Panc1 (cell line): ENCODE results near the gene MBTPS1. TPM values are rescaled to one million over a fixed set of nuclear protein-coding genes. Genes with fewer than 3 reads are reported as not detected.

ENCODE experiments used
- ATAC-seq: fragments of 200-7000 bp; cut with Tn5 transposase; 2 replicates; pipeline ENCODE4 v1.9.1; 2020; ENCODE audit warnings: mild to moderate bottlenecking, moderate library complexity
- BruUV-seq: library from RNA; stranded (reverse); fragments of 400-500 nt; replicated peaks from 2 replicates; lab custom pipeline; 2021; lab: Mats Ljungman, UMichigan
- CTCF ChIA-PET: fragments of 300-600 bp; sonication (Branson Sonifier 250); formaldehyde crosslinking; loops from one replicate; lab custom pipeline; 2022; ENCODE audit warnings: antibody characterized with exemption; lab: Charles Lee
- POLR2A ChIA-PET: fragments of 300-600 bp; sonication (Branson Sonifier 250); formaldehyde crosslinking; loops from one replicate; lab custom pipeline; 2022; ENCODE audit warnings: antibody characterized with exemption; lab: Charles Lee
- DNase-seq: peaks from one replicate; pipeline ENCODE4 v3.0.0-alpha.2; 2010; ENCODE audit warnings: low read depth, low spot score
- H3K27ac ChIP-seq: 2 replicates; pipeline ENCODE4 v1.5.1; 2011; ENCODE audit warnings: mild to moderate bottlenecking, low read length, inconsistent platforms
- H3K27me3 ChIP-seq: fragments of 200-500 bp; sonication (Bioruptor generic); 2 replicates; pipeline ENCODE4 v1.6.0; 2014; ENCODE audit warnings: low read length, inconsistent platforms; ENCODE audit not compliant: control insufficient read depth, insufficient read depth
- H3K36me3 ChIP-seq: fragments of 200-500 bp; sonication (Bioruptor generic); 2 replicates; pipeline ENCODE4 v1.5.1; 2014; ENCODE audit warnings: inconsistent platforms, mild to moderate bottlenecking, low read length, moderate library complexity; ENCODE audit not compliant: control insufficient read depth, insufficient read depth
- H3K4me1 ChIP-seq: 2 replicates; pipeline ENCODE4 v1.5.1; 2011; ENCODE audit warnings: inconsistent platforms, mild to moderate bottlenecking, low read length, moderate library complexity; ENCODE audit not compliant: control insufficient read depth, insufficient read depth
- H3K4me3 ChIP-seq, 2 experiments: 2 replicates each; pipeline ENCODE4 v1.5.1; 2011 to 2012; ENCODE audit warnings: low read depth in 2 of 2, low read length in 2 of 2, mild to moderate bottlenecking in 2 of 2, inconsistent platforms in 1 of 2, moderate library complexity in 1 of 2
- H3K9me3 ChIP-seq: fragments of 200-500 bp; sonication (Bioruptor generic); 2 replicates; pipeline ENCODE4 v1.5.1; 2014; ENCODE audit warnings: low read depth, mild to moderate bottlenecking, inconsistent platforms, low read length, moderate library complexity; ENCODE audit not compliant: control insufficient read depth, insufficient read depth
- POLR2AphosphoS5 ChIP-seq: IDR thresholded peaks from 2 replicates; pipeline ENCODE4 v1.6.1; 2012; ENCODE audit warnings: mild to moderate bottlenecking, low read depth, low read length, moderate library complexity
- SIN3A ChIP-seq: IDR thresholded peaks from 2 replicates; pipeline ENCODE4 v1.6.1; 2012; ENCODE audit warnings: low read depth, mild to moderate bottlenecking, low read length, moderate library complexity, borderline replicate concordance; ENCODE audit not compliant: insufficient read depth
- TCF7L2 ChIP-seq: IDR thresholded peaks from 2 replicates; pipeline ENCODE4 v1.6.1; 2011; ENCODE audit warnings: mild to moderate bottlenecking, low read depth, low read length, inconsistent platforms
- in situ Hi-C: cut with HindIII; loops from 2 replicates; pipeline ENCODE4 v1.10.0; 2016; ENCODE audit warnings: low sequenced_read_pairs, low pct_unique_long_range_greater_than_20kb
- intact Hi-C: fragments of 100-400 bp; cut with micrococcal nuclease; formaldehyde crosslinking; loops from one replicate; pipeline ENCODE4 v1.10.0; 2022; ENCODE audit not compliant: unreplicated experiment
- total RNA-seq: library from RNA; stranded (reverse); gene quantifications from one replicate; pipeline ENCODE4 v1.2.1, GENCODE V29; 2021; ENCODE audit not compliant: unreplicated experiment
- TF ChIP-seq, protein P1 (sequence below): fragments of 450-650 bp; IDR thresholded peaks from 2 replicates; pipeline ENCODE4 v1.5.1; 2017; ENCODE audit warnings: mild to moderate bottlenecking
- TF ChIP-seq, protein P2 (sequence below), 2 experiments: IDR thresholded peaks; 2 replicates each; pipeline ENCODE4 v1.6.1; 2011 to 2012; ENCODE audit warnings: low read depth in 2 of 2, control low read depth in 1 of 2, low read length in 1 of 2, mild to moderate bottlenecking in 1 of 2, moderate library complexity in 1 of 2; ENCODE audit not compliant: insufficient read depth in 1 of 2

Gene MBTPS1
- total RNA-seq, 1 experiment from 2014 or later, result 66.8 TPM

DNA sequence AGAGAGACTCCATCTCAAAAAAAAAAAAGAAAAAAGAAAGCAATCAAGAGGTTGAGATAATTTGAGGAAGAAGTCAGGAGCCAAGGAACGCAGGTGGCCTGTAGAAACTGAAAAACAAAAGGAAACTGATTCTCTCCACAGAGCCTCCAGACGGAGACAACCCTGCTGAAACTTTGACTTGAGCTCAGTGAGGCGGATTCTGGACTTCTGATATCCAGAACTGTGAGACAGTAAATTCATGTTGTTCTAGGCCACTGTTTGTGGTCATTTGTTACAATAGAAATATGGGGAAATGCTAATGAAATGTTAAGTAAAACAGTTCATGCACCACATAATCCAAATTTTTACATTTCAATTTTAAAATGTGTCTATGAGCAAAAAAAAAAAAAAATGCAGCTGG is 5.2 kb downstream of the MBTPS1 start:
- BruUV-seq, result no TSS peak
- POLR2A ChIA-PET, result no interaction called here

DNA sequence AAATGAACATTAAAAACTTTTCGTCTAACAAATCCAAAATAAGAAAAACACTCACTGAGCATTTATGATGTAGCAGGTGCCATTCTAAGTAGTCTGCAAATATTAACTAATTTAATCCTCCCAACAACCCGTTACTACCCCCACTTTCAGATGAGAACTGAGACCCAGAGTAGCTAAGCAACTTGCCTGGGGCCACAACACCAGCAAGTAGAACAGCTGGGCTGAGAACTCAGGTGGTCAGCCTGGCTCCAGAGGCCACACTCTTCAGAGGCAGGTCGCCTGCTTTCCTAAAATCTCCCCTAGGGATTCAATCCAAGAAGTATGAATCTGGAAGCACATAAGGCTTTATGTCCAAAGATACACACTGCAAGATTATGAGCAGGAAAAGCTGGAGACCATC is 6.2 kb downstream of the MBTPS1 start:
- TF ChIP-seq, protein P1, sequence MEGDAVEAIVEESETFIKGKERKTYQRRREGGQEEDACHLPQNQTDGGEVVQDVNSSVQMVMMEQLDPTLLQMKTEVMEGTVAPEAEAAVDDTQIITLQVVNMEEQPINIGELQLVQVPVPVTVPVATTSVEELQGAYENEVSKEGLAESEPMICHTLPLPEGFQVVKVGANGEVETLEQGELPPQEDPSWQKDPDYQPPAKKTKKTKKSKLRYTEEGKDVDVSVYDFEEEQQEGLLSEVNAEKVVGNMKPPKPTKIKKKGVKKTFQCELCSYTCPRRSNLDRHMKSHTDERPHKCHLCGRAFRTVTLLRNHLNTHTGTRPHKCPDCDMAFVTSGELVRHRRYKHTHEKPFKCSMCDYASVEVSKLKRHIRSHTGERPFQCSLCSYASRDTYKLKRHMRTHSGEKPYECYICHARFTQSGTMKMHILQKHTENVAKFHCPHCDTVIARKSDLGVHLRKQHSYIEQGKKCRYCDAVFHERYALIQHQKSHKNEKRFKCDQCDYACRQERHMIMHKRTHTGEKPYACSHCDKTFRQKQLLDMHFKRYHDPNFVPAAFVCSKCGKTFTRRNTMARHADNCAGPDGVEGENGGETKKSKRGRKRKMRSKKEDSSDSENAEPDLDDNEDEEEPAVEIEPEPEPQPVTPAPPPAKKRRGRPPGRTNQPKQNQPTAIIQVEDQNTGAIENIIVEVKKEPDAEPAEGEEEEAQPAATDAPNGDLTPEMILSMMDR, result no peak
- no peak for TF ChIP-seq POLR2AphosphoS5
- TF ChIP-seq, protein P2, sequence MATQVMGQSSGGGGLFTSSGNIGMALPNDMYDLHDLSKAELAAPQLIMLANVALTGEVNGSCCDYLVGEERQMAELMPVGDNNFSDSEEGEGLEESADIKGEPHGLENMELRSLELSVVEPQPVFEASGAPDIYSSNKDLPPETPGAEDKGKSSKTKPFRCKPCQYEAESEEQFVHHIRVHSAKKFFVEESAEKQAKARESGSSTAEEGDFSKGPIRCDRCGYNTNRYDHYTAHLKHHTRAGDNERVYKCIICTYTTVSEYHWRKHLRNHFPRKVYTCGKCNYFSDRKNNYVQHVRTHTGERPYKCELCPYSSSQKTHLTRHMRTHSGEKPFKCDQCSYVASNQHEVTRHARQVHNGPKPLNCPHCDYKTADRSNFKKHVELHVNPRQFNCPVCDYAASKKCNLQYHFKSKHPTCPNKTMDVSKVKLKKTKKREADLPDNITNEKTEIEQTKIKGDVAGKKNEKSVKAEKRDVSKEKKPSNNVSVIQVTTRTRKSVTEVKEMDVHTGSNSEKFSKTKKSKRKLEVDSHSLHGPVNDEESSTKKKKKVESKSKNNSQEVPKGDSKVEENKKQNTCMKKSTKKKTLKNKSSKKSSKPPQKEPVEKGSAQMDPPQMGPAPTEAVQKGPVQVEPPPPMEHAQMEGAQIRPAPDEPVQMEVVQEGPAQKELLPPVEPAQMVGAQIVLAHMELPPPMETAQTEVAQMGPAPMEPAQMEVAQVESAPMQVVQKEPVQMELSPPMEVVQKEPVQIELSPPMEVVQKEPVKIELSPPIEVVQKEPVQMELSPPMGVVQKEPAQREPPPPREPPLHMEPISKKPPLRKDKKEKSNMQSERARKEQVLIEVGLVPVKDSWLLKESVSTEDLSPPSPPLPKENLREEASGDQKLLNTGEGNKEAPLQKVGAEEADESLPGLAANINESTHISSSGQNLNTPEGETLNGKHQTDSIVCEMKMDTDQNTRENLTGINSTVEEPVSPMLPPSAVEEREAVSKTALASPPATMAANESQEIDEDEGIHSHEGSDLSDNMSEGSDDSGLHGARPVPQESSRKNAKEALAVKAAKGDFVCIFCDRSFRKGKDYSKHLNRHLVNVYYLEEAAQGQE (IDR thresholded peaks at IDR 0.05; ENCODE audit: insufficient read depth in 1 of 2, low read depth in 2 of 2, low read length in 1 of 2), result no peak
- no peak for TF ChIP-seq SIN3A
- BruUV-seq, result no TSS peak
- in situ Hi-C loops, result no loop called here

More for the DNA sequence above, 5.2 kb downstream of the MBTPS1 start:
- intact Hi-C loops (no loop called here), in situ Hi-C loops (no loop called here)
- no peaks in the 10 kb centered on the region for H3K27me3 ChIP-seq
- CTCF ChIA-PET, result interaction anchor here (0.6 to 0.7 kb wide), 2 partner anchors 50 to 288 kb away, joined by 3 to 5 read pairs; no protein-coding TSS in a partner anchor
- DNase-seq (no peak), ATAC-seq (no peak)
- no peak for TF ChIP-seq TCF7L2
- no peak for TF ChIP-seq SIN3A
- no peak for TF ChIP-seq POLR2AphosphoS5
- TF ChIP-seq, protein P1, result no peak
- TF ChIP-seq, protein P2 (IDR thresholded peaks at IDR 0.05; ENCODE audit: insufficient read depth in 1 of 2, low read depth in 2 of 2, low read length in 1 of 2), result no peak
- H3K9me3 ChIP-seq, result no peaks in the 10 kb centered on the region
- peaks cover 4% of the 10 kb centered on the region for H3K4me1 ChIP-seq
- peaks cover 8% of the 10 kb centered on the region; the same call in 1 of the 2 replicates for H3K36me3 ChIP-seq
- no peak overlapping the region for H3K27ac ChIP-seq
- no peak overlapping the region for H3K4me3 ChIP-seq

More for the DNA sequence above, 6.2 kb downstream of the MBTPS1 start:
- Histone ChIP-seq H3K4me1 (peaks cover 4% of the 10 kb centered on the region), H3K9me3 (no peaks in the 10 kb centered on the region), H3K4me3 (no peak overlapping the region), H3K36me3 (no peaks in the 10 kb centered on the region), H3K27me3 (no peaks in the 10 kb centered on the region), H3K27ac (no peak overlapping the region)
- ChIA-PET POLR2A (no interaction called here), CTCF (no interaction called here)
- no peak for DNase-seq
- intact Hi-C loops, result no loop called here
- no peak for ATAC-seq
